Muscle of leg (tissue), 11 donors: Measurements from ENCODE around the gene STIP1. TPM values are rescaled to one million over a fixed set of nuclear protein-coding genes. Genes with fewer than 3 reads are reported as not detected.
A peak's percentile ranks its signal among the peaks of the same experiment; 100 is the strongest.

Experiments
- DNase-seq: peaks from one replicate; pipeline ENCODE4 v3.0.0; 2013
- H3K27ac ChIP-seq: one replicate; pipeline ENCODE4 v1.5.1; 2013; ENCODE audit warnings: mild to moderate bottlenecking, low read length, control low read depth
- H3K27me3 ChIP-seq: one replicate; pipeline ENCODE4 v1.6.1; 2013; ENCODE audit warnings: low read length; ENCODE audit not compliant: control insufficient read depth, insufficient read depth
- H3K36me3 ChIP-seq: one replicate; pipeline ENCODE4 v1.6.1; 2013; ENCODE audit warnings: low read length; ENCODE audit not compliant: control insufficient read depth, insufficient read depth
- H3K4me1 ChIP-seq: one replicate; pipeline ENCODE4 v1.6.1; 2013; ENCODE audit warnings: low read length; ENCODE audit not compliant: control insufficient read depth, insufficient read depth
- H3K4me3 ChIP-seq: one replicate; pipeline ENCODE4 v1.5.1; 2013; ENCODE audit warnings: low read length, control low read depth
- H3K9me3 ChIP-seq: replicated peaks from 2 replicates; pipeline ENCODE4 v1.6.1; 2013; ENCODE audit warnings: low read depth, low read length; ENCODE audit not compliant: control insufficient read depth
- WGBS: methylation state at CpG from one replicate; pipeline ENCODE4 v1.1.5; 2013; ENCODE audit warnings: missing lambda C conversion rate; ENCODE audit not compliant: insufficient coverage; 5-methylcytosine and 5-hydroxymethylcytosine counted together
- polyA plus RNA-seq, 8 donors: library from polyadenylated mRNA; unstranded; fragments of 120-200 nt; gene quantifications; one replicate each; pipeline versions ENCODE4 v1.2.1 to v1.2.3, GENCODE V29; 2013; ENCODE audit warnings: inconsistent platforms in 1 of 8, low replicate concordance in 1 of 8; ENCODE audit not compliant: insufficient read length in 8 of 8, insufficient read depth in 1 of 8
- total RNA-seq: library from RNA; stranded (reverse); fragments of 120-200 nt; gene quantifications from one replicate; pipeline ENCODE4 v1.2.4, GENCODE V29; 2013

Gene STIP1
- total and polyA plus RNA-seq, 9 donors, result 90.7 to 141 (median 128) TPM

- no peak overlapping the region for H3K27ac ChIP-seq
- WGBS, result 86% methylated on average over 7 of the region's 10 CpGs
- H3K27me3 ChIP-seq, result no peaks in the 10 kb centered on the region
- H3K4me1 ChIP-seq, result peaks cover 40% of the 10 kb centered on the region
- no peaks in the 10 kb centered on the region for H3K9me3 ChIP-seq
- no peak for DNase-seq
- H3K36me3 ChIP-seq, result peaks cover 26% of the 10 kb centered on the region
- H3K4me3 ChIP-seq, result no peak overlapping the region
Measured at GRCh38 chr11:64219755-64220154, 33.8 kb downstream of the STIP1 start.

GRCh38 chr11:64220271-64220670, 34.3 kb downstream of the STIP1 start:
- WGBS, result 90% methylated on average over 16 of the region's 17 CpGs
- no peak overlapping the region for H3K4me3 ChIP-seq
- no peak for DNase-seq
- H3K4me1 ChIP-seq, result peaks cover 45% of the 10 kb centered on the region
- H3K27ac ChIP-seq, result no peak overlapping the region
- peaks cover 26% of the 10 kb centered on the region for H3K36me3 ChIP-seq
- H3K9me3 ChIP-seq, result no peaks in the 10 kb centered on the region
- no peaks in the 10 kb centered on the region for H3K27me3 ChIP-seq

- no peaks in the 10 kb centered on the region for H3K9me3 ChIP-seq
- no peak overlapping the region for H3K27ac ChIP-seq
- WGBS, result 81% methylated on average over 9 of the region's 14 CpGs
- H3K4me3 ChIP-seq, result no peak overlapping the region
- H3K4me1 ChIP-seq, result peaks cover 50% of the 10 kb centered on the region
- no peak for DNase-seq
- peaks cover 26% of the 10 kb centered on the region for H3K36me3 ChIP-seq
- H3K27me3 ChIP-seq, result no peaks in the 10 kb centered on the region
Measured at GRCh38 chr11:64220798-64221197, 34.8 kb downstream of the STIP1 start.

- no peak for DNase-seq
- no peak overlapping the region for H3K4me3 ChIP-seq
- H3K9me3 ChIP-seq, result no peaks in the 10 kb centered on the region
- peaks cover 64% of the 10 kb centered on the region for H3K4me1 ChIP-seq
- H3K27me3 ChIP-seq, result no peaks in the 10 kb centered on the region
- H3K36me3 ChIP-seq, result peaks cover 26% of the 10 kb centered on the region
- WGBS, result 64% methylated on average over 8 of the region's 9 CpGs
- H3K27ac ChIP-seq, result peak overlapping the region; percentile 80
Measured at GRCh38 chr11:64222651-64223000, 36.7 kb downstream of the STIP1 start.

- Histone ChIP-seq H3K9me3 (no peaks in the 10 kb centered on the region), H3K4me3 (no peak overlapping the region), H3K27ac (peak overlapping the region; percentile 80), H3K27me3 (no peaks in the 10 kb centered on the region), H3K4me1 (peaks cover 65% of the 10 kb centered on the region), H3K36me3 (peaks cover 26% of the 10 kb centered on the region)
- 70% methylated on average over 23 of the region's 24 CpGs for WGBS
- DNase-seq, result peak; percentile 35
Measured at GRCh38 chr11:64223001-64223651, 37.2 kb downstream of the STIP1 start.

GRCh38 chr11:64224151-64224890, 38.4 kb downstream of the STIP1 start:
- peaks cover 62% of the 10 kb centered on the region for H3K4me1 ChIP-seq
- 92% methylated on average over 17 of the region's 17 CpGs for WGBS
- H3K27ac ChIP-seq, result peak overlapping the region; percentile 92
- H3K4me3 ChIP-seq, result no peak overlapping the region
- no peaks in the 10 kb centered on the region for H3K9me3 ChIP-seq
- H3K27me3 ChIP-seq, result no peaks in the 10 kb centered on the region
- H3K36me3 ChIP-seq, result peaks cover 26% of the 10 kb centered on the region
- no peak for DNase-seq

- H3K9me3 ChIP-seq, result no peaks in the 10 kb centered on the region
- H3K4me1 ChIP-seq, result peaks cover 68% of the 10 kb centered on the region
- H3K27ac ChIP-seq, result peak overlapping the region; percentile 92
- WGBS, result 52% methylated on average over 14 of the region's 22 CpGs
- no peak for DNase-seq
- peak overlapping the region; percentile 91 for H3K4me3 ChIP-seq
- H3K36me3 ChIP-seq, result peaks cover 26% of the 10 kb centered on the region
- no peaks in the 10 kb centered on the region for H3K27me3 ChIP-seq
Measured at GRCh38 chr11:64224891-64225607, 39.1 kb downstream of the STIP1 start.

GRCh38 chr11:64225608-64226506, 39.9 kb downstream of the STIP1 start, which contains the start of the genes NUDT22 and TRPT1:
NUDT22 (plus strand) TSS chr11:64226274; CDS start chr11:64226653, 379 bp downstream.
TRPT1 (minus strand) TSS chr11:64226186; CDS start chr11:64225860, 326 bp downstream.
- H3K9me3 ChIP-seq, result no peaks in the 10 kb centered on the region
- peak; percentile 95 for DNase-seq
- under 1% methylated on average over 46 of the region's 54 CpGs for WGBS
- H3K36me3 ChIP-seq, result peaks cover 19% of the 10 kb centered on the region
- no peaks in the 10 kb centered on the region for H3K27me3 ChIP-seq
- H3K4me3 ChIP-seq, result peak within 1 kb of the TSS; percentile 91
- peaks cover 66% of the 10 kb centered on the region for H3K4me1 ChIP-seq
- peak within 1 kb of the TSS; percentile 93 for H3K27ac ChIP-seq

GRCh38 chr11:64226507-64227051, 40.6 kb downstream of the STIP1 start:
- Histone ChIP-seq H3K27ac (peak overlapping the region; percentile 93), H3K9me3 (no peaks in the 10 kb centered on the region), H3K4me3 (peak overlapping the region; percentile 91), H3K4me1 (peaks cover 67% of the 10 kb centered on the region), H3K36me3 (peaks cover 14% of the 10 kb centered on the region), H3K27me3 (no peaks in the 10 kb centered on the region)
- peak; percentile 68 for DNase-seq
- 14% methylated on average over 25 of the region's 26 CpGs for WGBS
